Neuronal stem cell (in vitro differentiated cells): ENCODE measurements around the gene L3MBTL4.
"Not testable (repeated sequence)": the region's sequence is repeated elsewhere in the genome, so short reads cannot be mapped to it uniquely, and the experiment has no call there.

ENCODE experiments used
- DNase-seq: peaks from one replicate; pipeline ENCODE4 v3.0.0-alpha.2; 2013; ENCODE audit warnings: low spot score
- H2AFZ ChIP-seq: one replicate; pipeline ENCODE4 v1.6.1; 2013; ENCODE audit warnings: mild to moderate bottlenecking, low read length, inconsistent platforms
- H2AK5ac ChIP-seq: 2 replicates; pipeline ENCODE4 v1.6.1; 2013; ENCODE audit warnings: low read depth, mild to moderate bottlenecking, inconsistent platforms, low read length, moderate library complexity, mixed read lengths
- H2BK120ac ChIP-seq: 2 replicates; pipeline ENCODE4 v1.6.1; 2013; ENCODE audit warnings: low read depth, mild to moderate bottlenecking, inconsistent platforms, low read length, moderate library complexity, mixed read lengths
- H2BK12ac ChIP-seq: one replicate; pipeline ENCODE4 v1.6.1; 2013; ENCODE audit warnings: low read length, inconsistent platforms
- H2BK15ac ChIP-seq: 2 replicates; pipeline ENCODE4 v1.6.1; 2013; ENCODE audit warnings: mild to moderate bottlenecking, low read length, inconsistent platforms, mixed read lengths
- H2BK5ac ChIP-seq: one replicate; pipeline ENCODE4 v1.6.1; 2013; ENCODE audit warnings: inconsistent platforms, mild to moderate bottlenecking, low read length, moderate library complexity
- H3K14ac ChIP-seq: one replicate; pipeline ENCODE4 v1.6.1; 2013; ENCODE audit warnings: low read length, inconsistent platforms
- H3K18ac ChIP-seq: 2 replicates; pipeline ENCODE4 v1.6.1; 2013; ENCODE audit warnings: low read length, inconsistent platforms
- H3K23ac ChIP-seq: 2 replicates; pipeline ENCODE4 v1.6.1; 2013; ENCODE audit warnings: low read depth, mild to moderate bottlenecking, mixed read lengths, low read length, inconsistent platforms; ENCODE audit not compliant: poor library complexity
- H3K27ac ChIP-seq: replicated peaks from 3 replicates; pipeline ENCODE4 v1.5.1; 2013; ENCODE audit warnings: low read length, inconsistent platforms
- H3K27me3 ChIP-seq, 3 experiments: 2 replicates each; pipeline ENCODE4 v1.6.1; 2013; ENCODE audit warnings: low read length in 3 of 3, mild to moderate bottlenecking in 2 of 3, inconsistent platforms in 1 of 3, low read depth in 1 of 3, mixed read lengths in 1 of 3, moderate library complexity in 1 of 3; ENCODE audit not compliant: control insufficient read depth in 3 of 3, insufficient read depth in 3 of 3
- H3K36me3 ChIP-seq, 2 donors: replicated peaks in 1 of 2; 2 replicates each; pipeline ENCODE4 v1.6.1; 2013; ENCODE audit warnings: low read length in 2 of 2; ENCODE audit not compliant: control insufficient read depth in 2 of 2, insufficient read depth in 2 of 2
- H3K4ac ChIP-seq: 2 replicates; pipeline ENCODE4 v1.6.1; 2013; ENCODE audit warnings: inconsistent platforms, mild to moderate bottlenecking, low read length, moderate library complexity
- H3K4me1 ChIP-seq, 2 donors: 1 replicate in 1 of 2; 2 replicates in 1 of 2; pipeline ENCODE4 v1.6.1; 2013; ENCODE audit warnings: low read length in 2 of 2, low read depth in 1 of 2; ENCODE audit not compliant: control insufficient read depth in 2 of 2, insufficient read depth in 1 of 2
- H3K4me2 ChIP-seq: one replicate; pipeline ENCODE4 v1.6.1; 2013; ENCODE audit warnings: mild to moderate bottlenecking, low read length, inconsistent platforms; ENCODE audit not compliant: insufficient read depth, poor library complexity, severe bottlenecking
- H3K4me3 ChIP-seq, 2 donors: 2 replicates each; pipeline ENCODE4 v1.5.1; 2013; ENCODE audit warnings: low read length in 2 of 2, mild to moderate bottlenecking in 2 of 2, inconsistent platforms in 1 of 2, moderate library complexity in 1 of 2
- H3K79me1 ChIP-seq: one replicate; pipeline ENCODE4 v1.6.1; 2013; ENCODE audit warnings: low read depth, mild to moderate bottlenecking, inconsistent platforms, low read length, moderate library complexity
- H3K9ac ChIP-seq: one replicate; pipeline ENCODE4 v1.6.1; 2013; ENCODE audit warnings: mild to moderate bottlenecking, low read depth, low read length, inconsistent platforms; ENCODE audit not compliant: poor library complexity
- H3K9me3 ChIP-seq, 2 donors: replicated peaks in 1 of 2; 2 replicates each; pipeline versions ENCODE3 to v1.6.1; 2013; ENCODE audit warnings: low read length in 2 of 2, mild to moderate bottlenecking in 2 of 2, inconsistent platforms in 1 of 2, low read depth in 1 of 2, mixed read lengths in 1 of 2, moderate library complexity in 1 of 2; ENCODE audit not compliant: control insufficient read depth in 2 of 2, insufficient read depth in 1 of 2
- H4K8ac ChIP-seq: one replicate; pipeline ENCODE4 v1.6.1; 2013; ENCODE audit warnings: low read depth, mild to moderate bottlenecking, inconsistent platforms, low read length, moderate library complexity
- H4K91ac ChIP-seq: one replicate; pipeline ENCODE4 v1.6.1; 2013; ENCODE audit warnings: low read length, low read depth, mild to moderate bottlenecking, inconsistent platforms; ENCODE audit not compliant: poor library complexity
- WGBS, 2 donors: extraction: QIAGEN DNeasy Blood & Tissue Kit; methylation state at CpG; one replicate each; pipeline ENCODE4 v1.1.7; 2013; ENCODE audit warnings: missing lambda C conversion rate in 2 of 2, mixed read lengths in 1 of 2; ENCODE audit not compliant: insufficient read length in 2 of 2, insufficient replicate concordance in 1 of 2; ENCODE audit errors: extremely low coverage in 2 of 2; 5-methylcytosine and 5-hydroxymethylcytosine counted together

L3MBTL4 gene

GRCh38 chr18:6086731-6087130 lies 328.0 kb downstream of the L3MBTL4 start:
- Histone ChIP-seq H3K14ac (no peak overlapping the region), H2BK15ac (no peak overlapping the region), H3K23ac (no peak overlapping the region), H4K8ac (no peak overlapping the region), H3K79me1 (no peaks in the 10 kb centered on the region), H2BK12ac (no peak overlapping the region), H2BK5ac (no peak overlapping the region), H3K4me3 (no peak overlapping the region), H3K4me1 (no peaks in the 10 kb centered on the region), H4K91ac (no peak overlapping the region), H3K18ac (no peak overlapping the region), H2AK5ac (no peak overlapping the region), H3K9me3 (no peaks in the 10 kb centered on the region), H3K4ac (no peak overlapping the region), H3K27me3 (no peaks in the 10 kb centered on the region), H2BK120ac (no peak overlapping the region), H3K27ac (no peak overlapping the region), H3K4me2 (no peak overlapping the region), H3K9ac (no peak overlapping the region), H2AFZ (no peak overlapping the region), H3K36me3 (no peaks in the 10 kb centered on the region)
- no peak for DNase-seq
- no CpG with 5 or more reads among the region's 2 CpGs for WGBS, 2 donors

GRCh38 chr18:6079406-6079805 lies 335.3 kb downstream of the L3MBTL4 start:
- H2BK5ac ChIP-seq: no peak overlapping the region
- H2AFZ ChIP-seq: no peak overlapping the region
- no peak overlapping the region for H3K18ac ChIP-seq
- H4K8ac ChIP-seq: no peak overlapping the region
- H3K4ac ChIP-seq: no peak overlapping the region
- H2BK120ac ChIP-seq: no peak overlapping the region
- no peaks in the 10 kb centered on the region for H3K27me3 ChIP-seq
- no peaks in the 10 kb centered on the region for H3K9me3 ChIP-seq
- H2AK5ac ChIP-seq: no peak overlapping the region
- H3K4me1 ChIP-seq: no peaks in the 10 kb centered on the region
- H3K9ac ChIP-seq: no peak overlapping the region
- H3K79me1 ChIP-seq: no peaks in the 10 kb centered on the region
- no peak overlapping the region for H3K4me2 ChIP-seq
- no peak overlapping the region for H3K4me3 ChIP-seq
- no peak overlapping the region for H3K14ac ChIP-seq
- H2BK12ac ChIP-seq: no peak overlapping the region
- no CpG with 5 or more reads among the region's 2 CpGs for WGBS, 2 donors
- no peak overlapping the region for H3K23ac ChIP-seq
- H3K27ac ChIP-seq: no peak overlapping the region
- no peak overlapping the region for H2BK15ac ChIP-seq
- DNase-seq: no peak
- H4K91ac ChIP-seq: no peak overlapping the region
- H3K36me3 ChIP-seq: no peaks in the 10 kb centered on the region

GRCh38 chr18:6078877-6079276 lies 335.8 kb downstream of the L3MBTL4 start:
- Histone ChIP-seq H3K4me2 (no peak overlapping the region), H3K14ac (no peak overlapping the region), H2BK12ac (no peak overlapping the region), H3K27ac (no peak overlapping the region), H4K8ac (no peak overlapping the region), H3K23ac (no peak overlapping the region), H4K91ac (no peak overlapping the region), H3K36me3 (no peaks in the 10 kb centered on the region), H3K27me3 (no peaks in the 10 kb centered on the region), H3K4me3 (no peak overlapping the region), H3K79me1 (no peaks in the 10 kb centered on the region), H2BK15ac (no peak overlapping the region), H3K18ac (no peak overlapping the region), H2AK5ac (no peak overlapping the region), H3K9me3 (no peaks in the 10 kb centered on the region), H2AFZ (no peak overlapping the region), H2BK120ac (no peak overlapping the region), H2BK5ac (no peak overlapping the region), H3K4ac (no peak overlapping the region), H3K4me1 (no peaks in the 10 kb centered on the region), H3K9ac (no peak overlapping the region)
- no CpG with 5 or more reads among the region's 9 CpGs for WGBS, 2 donors
- no peak for DNase-seq

GRCh38 chr18:6072423-6072822 lies 342.3 kb downstream of the L3MBTL4 start:
- H3K9me3 ChIP-seq, H2BK15ac ChIP-seq, H3K4ac ChIP-seq, H3K14ac ChIP-seq, H3K4me1 ChIP-seq, H3K79me1 ChIP-seq, H2BK12ac ChIP-seq, H4K8ac ChIP-seq, H3K27ac ChIP-seq, H4K91ac ChIP-seq, H3K36me3 ChIP-seq, H2AK5ac ChIP-seq, H2BK120ac ChIP-seq, DNase-seq, H3K4me2 ChIP-seq, H3K9ac ChIP-seq, H3K23ac ChIP-seq, H3K4me3 ChIP-seq, H2AFZ ChIP-seq, H3K27me3 ChIP-seq, H2BK5ac ChIP-seq, H3K18ac ChIP-seq: not testable (repeated sequence)
- no CpG with 5 or more reads among the region's 11 CpGs for WGBS, 2 donors
